ENCODE results near the gene NTSR1.

Gene NTSR1

GRCh38 chr20:62791301-62792181 is 82.9 kb downstream of the NTSR1 start:
- DNase-seq, result peak; percentile 62

GRCh38 chr20:62792182-62792939 is 83.7 kb downstream of the NTSR1 start:
- DNase-seq, result no peak

- DNase-seq, result no peak
Measured at GRCh38 chr20:62792940-62793756, 84.5 kb downstream of the NTSR1 start.

GRCh38 chr20:62793757-62794006 is 85.0 kb downstream of the NTSR1 start:
- no peak for DNase-seq

GRCh38 chr20:62794007-62794724 is 85.5 kb downstream of the NTSR1 start:
- DNase-seq, result peak; percentile 92

GRCh38 chr20:62795023-62795761 is 86.6 kb downstream of the NTSR1 start:
- peak; percentile 58 for DNase-seq

- DNase-seq, result no peak
Measured at GRCh38 chr20:62796699-62797491, 88.3 kb downstream of the NTSR1 start.

GRCh38 chr20:62797671-62798532 is 89.3 kb downstream of the NTSR1 start:
- no peak for DNase-seq

GRCh38 chr20:62799036-62799435 is 90.4 kb downstream of the NTSR1 start:
- DNase-seq, result no peak

- no peak for DNase-seq
Measured at GRCh38 chr20:62799459-62799858, 90.8 kb downstream of the NTSR1 start.

GRCh38 chr20:62799873-62800272 is 91.2 kb downstream of the NTSR1 start:
- no peak for DNase-seq

GRCh38 chr20:62800314-62801259 is 92.0 kb downstream of the NTSR1 start:
- no peak for DNase-seq

- DNase-seq, result no peak
Measured at GRCh38 chr20:62801284-62802010, 92.8 kb downstream of the NTSR1 start.

- DNase-seq, result no peak
Measured at GRCh38 chr20:62802026-62802712, 93.5 kb downstream of the NTSR1 start.

- DNase-seq, result no peak
Measured at GRCh38 chr20:62804021-62804626, 95.5 kb downstream of the NTSR1 start.

- peak; percentile 65 for DNase-seq
Measured at GRCh38 chr20:62804627-62805154, 96.1 kb downstream of the NTSR1 start, which contains the start of gene OGFR. Gene OGFR (plus strand): TSS chr20:62804835. CDS start chr20:62804860, 25 bp downstream.

Data from activated CD4-positive, alpha-beta T cell treated with anti-CD3 and anti-CD28 coated beads, Interleukin-2, amount 50 U/mL, for 1 hour (primary cell).